Measurements from ENCODE around the gene BACE2.
A peak's percentile ranks its signal among the peaks of the same experiment; 100 is the strongest.

BACE2 gene

GRCh38 chr21:41167348-41168342, at the start of gene BACE2:
Gene BACE2 (plus strand): TSS chr21:41168160. CDS start chr21:41168264, 104 bp downstream.
- peak in 1 of 2 donors; percentile 20 for DNase-seq

GRCh38 chr21:41119901-41120300, 48.1 kb upstream of the BACE2 start:
- DNase-seq, result no peak

- no peak for DNase-seq
These were observed 47.0 kb upstream of the BACE2 start for GRCh38 chr21:41120997-41121396.

GRCh38 chr21:41121785-41122415, 46.1 kb upstream of the BACE2 start:
- DNase-seq, result peak; percentile 26 to 88

GRCh38 chr21:41124641-41125201, 43.2 kb upstream of the BACE2 start:
- no peak for DNase-seq

- DNase-seq, result no peak
These were observed 39.0 kb upstream of the BACE2 start for GRCh38 chr21:41128981-41129380.

GRCh38 chr21:41130883-41131282, 37.1 kb upstream of the BACE2 start:
- no peak for DNase-seq

GRCh38 chr21:41133874-41134522, 34.0 kb upstream of the BACE2 start:
- DNase-seq, result peak in 1 of 2 donors; percentile 36

- DNase-seq, result no peak
These were observed 32.2 kb upstream of the BACE2 start for GRCh38 chr21:41135746-41136145.

- DNase-seq, result no peak
These were observed 31.7 kb upstream of the BACE2 start for GRCh38 chr21:41136286-41136685.

GRCh38 chr21:41137401-41137800, 30.6 kb upstream of the BACE2 start:
- no peak for DNase-seq

- DNase-seq, result no peak
These were observed 30.1 kb upstream of the BACE2 start for GRCh38 chr21:41137889-41138288.

- DNase-seq, result no peak
These were observed 29.2 kb upstream of the BACE2 start for GRCh38 chr21:41138711-41139110.

- no peak for DNase-seq
These were observed 28.7 kb upstream of the BACE2 start for GRCh38 chr21:41139275-41139674.

- DNase-seq, result no peak
These were observed 28.0 kb upstream of the BACE2 start for GRCh38 chr21:41139951-41140350.

- no peak for DNase-seq
These were observed 26.9 kb upstream of the BACE2 start for GRCh38 chr21:41141031-41141457.

GRCh38 chr21:41142051-41142795, 25.7 kb upstream of the BACE2 start:
- no peak for DNase-seq

GRCh38 chr21:41143596-41144325, 24.2 kb upstream of the BACE2 start:
- DNase-seq, result no peak

- no peak for DNase-seq
These were observed 20.6 kb upstream of the BACE2 start for GRCh38 chr21:41147096-41147978.

- no peak for DNase-seq
These were observed 20.0 kb upstream of the BACE2 start for GRCh38 chr21:41147979-41148355.

- no peak for DNase-seq
These were observed 19.2 kb upstream of the BACE2 start for GRCh38 chr21:41148798-41149197.

Data from inflammatory macrophage treated with lipopolysaccharide for 1 hour (primary cell).